GM18526 (cell line): ENCODE results near the gene GLB1L.

Experiments used
- POLR2A ChIP-seq: IDR thresholded peaks from 3 replicates; pipeline ENCODE4 v1.6.1; 2011; ENCODE audit not compliant: insufficient read length; ENCODE audit errors: extremely low read depth

The GLB1L gene

GRCh38 chr2:219249203-219249980 lies 4.1 kb upstream of the GLB1L start:
- peak; percentile 58 for TF ChIP-seq POLR2A

DNA sequence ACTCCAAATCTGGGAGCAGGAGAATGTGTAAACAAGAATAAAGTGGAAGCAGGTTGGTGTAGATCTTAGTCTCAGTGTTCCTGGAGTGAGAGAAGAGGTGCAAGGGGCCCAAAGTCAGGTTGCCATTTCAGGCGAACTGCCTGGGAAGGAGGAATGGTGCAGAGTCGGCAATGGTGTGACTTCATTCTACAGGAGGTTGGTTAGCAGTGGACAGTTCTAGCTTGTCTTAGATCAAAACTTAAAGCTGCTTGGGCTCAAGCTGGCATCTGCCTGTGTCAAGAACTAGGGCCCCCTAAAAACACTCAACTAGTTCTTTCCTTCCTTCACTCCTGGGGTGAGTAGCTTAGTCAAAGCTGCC lies 3.6 kb upstream of the GLB1L start:
- TF ChIP-seq POLR2A: no peak

DNA sequence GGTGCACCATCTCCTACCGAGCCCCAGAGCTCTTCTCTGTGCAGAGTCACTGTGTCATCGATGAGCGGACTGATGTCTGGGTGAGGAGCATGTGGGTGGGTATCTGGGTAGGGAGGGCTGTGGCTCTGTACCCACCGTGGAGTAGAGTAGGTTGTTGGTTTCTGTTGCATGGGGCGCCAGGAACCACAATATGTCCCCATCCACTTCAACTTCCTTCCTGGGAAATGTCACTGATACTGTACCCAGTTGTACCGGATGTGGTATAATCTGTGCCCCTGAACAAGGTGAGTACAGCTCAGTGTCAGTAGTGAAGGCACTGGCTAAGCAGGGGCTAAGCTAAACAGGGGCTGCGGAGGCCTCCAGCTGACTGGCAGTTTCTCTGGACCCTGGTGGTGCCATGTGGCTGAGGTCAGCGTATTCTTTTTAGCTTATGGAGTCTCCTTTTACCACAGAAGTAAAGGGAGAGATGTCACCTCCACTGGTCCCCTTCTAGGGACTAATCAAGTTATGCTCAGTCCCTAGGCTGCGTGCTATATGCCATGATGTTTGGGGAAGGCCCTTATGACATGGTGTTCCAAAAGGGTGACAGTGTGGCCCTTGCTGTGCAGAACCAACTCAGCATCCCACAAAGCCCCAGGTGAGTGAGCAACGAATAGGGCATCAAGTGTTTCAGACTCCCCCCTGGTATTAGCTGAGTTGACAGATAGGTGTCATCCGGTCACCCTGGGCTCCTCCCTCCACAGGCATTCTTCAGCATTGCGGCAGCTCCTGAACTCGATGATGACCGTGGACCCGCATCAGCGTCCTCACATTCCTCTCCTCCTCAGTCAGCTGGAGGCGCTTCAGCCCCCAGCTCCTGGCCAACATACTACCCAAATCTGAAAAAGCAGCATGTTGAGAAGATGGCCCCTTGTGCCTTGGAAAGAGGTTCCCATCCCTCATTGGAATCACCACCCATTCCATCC lies 2.7 kb upstream of the GLB1L start:
- peak; percentile 24 for TF ChIP-seq POLR2A

GRCh38 chr2:219246559-219246958 lies 1.3 kb upstream of the GLB1L start:
- TF ChIP-seq POLR2A: no peak

- no peak for TF ChIP-seq POLR2A
These were observed 621 bp upstream of the GLB1L start for GRCh38 chr2:219245899-219246230.

GRCh38 chr2:219244789-219245147 lies 476 bp downstream of the GLB1L start:
- TF ChIP-seq POLR2A: no peak

DNA sequence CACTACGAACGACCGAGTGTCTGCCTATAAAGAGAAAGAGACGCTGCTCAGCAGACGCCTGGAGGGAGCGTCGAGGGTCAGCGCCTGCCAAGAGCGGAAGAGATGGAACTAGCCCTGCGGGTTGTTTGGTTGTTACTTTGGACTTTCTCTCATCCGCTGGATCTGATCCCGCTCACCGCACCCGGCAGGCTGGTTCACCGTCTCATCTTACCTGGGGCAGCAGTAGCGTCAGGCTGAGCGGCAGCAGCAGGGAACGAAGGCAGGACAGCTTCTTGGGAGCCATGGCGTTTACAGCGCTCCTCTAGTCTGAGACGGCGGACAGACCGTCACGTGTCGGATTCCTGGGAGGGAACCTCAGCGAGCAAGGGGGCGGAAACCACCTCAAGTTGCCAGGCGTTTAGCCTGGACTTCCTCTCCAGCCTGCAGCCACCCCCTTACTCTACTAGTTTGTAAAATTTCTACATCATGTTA lies 1.9 kb downstream of the GLB1L start:
- no peak for TF ChIP-seq POLR2A

DNA sequence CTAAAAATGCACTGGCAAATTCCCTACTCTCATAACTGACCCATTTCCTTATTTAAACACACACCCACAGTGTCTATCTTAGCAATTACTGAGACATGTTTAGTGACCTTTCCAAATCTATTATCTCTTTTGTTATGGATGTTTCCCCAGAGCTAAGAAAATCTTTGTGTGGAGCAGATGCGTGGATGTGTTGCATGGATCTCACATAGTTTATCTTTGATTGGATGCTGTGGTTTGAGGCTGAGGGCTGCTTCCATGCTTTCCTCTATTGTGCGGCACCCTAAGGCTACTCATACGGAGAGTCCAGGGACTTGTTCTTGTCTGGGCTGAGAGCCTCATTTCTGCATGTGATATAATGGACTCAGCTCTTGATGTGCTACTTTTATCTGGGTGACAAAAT lies 10.9 kb downstream of the GLB1L start:
- no peak for TF ChIP-seq POLR2A

DNA sequence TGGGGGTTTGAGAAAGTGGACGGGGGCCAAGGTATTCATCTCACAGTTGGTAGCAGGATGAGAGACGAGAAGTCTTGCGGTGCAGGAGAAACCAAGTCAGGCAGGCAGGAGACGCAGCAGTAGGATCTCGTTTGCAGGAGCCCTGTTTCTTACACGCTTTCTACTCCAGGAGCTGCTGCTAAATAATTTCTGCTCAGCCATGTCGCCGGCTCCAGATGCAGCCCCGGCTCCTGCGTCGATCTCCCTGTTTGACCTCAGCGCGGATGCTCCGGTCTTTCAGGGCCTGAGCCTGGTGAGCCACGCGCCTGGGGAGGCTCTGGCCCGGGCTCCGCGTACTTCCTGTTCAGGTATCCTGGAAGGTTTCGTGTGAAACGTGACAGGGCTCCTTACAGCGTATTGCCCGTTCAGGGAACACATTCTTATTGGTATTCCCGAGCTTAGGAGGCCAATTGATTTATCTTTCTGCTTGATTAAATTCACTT lies 15.1 kb downstream of the GLB1L start:
- TF ChIP-seq POLR2A: peak; percentile 11

GRCh38 chr2:219229305-219230058 lies 15.8 kb downstream of the GLB1L start, which contains the start of the genes ANKZF1 and ATG9A:
Gene ANKZF1, plus strand, starts transcription at chr2:219229806. Its CDS starts 452 bp downstream, at chr2:219230258.
Gene ATG9A, minus strand, starts transcription at chr2:219229636. Its CDS starts 1,612 bp downstream, at chr2:219228024.
- TF ChIP-seq POLR2A: peak; percentile 61

- TF ChIP-seq POLR2A: no peak
These were observed 16.3 kb downstream of the GLB1L start for GRCh38 chr2:219228911-219229304.

DNA sequence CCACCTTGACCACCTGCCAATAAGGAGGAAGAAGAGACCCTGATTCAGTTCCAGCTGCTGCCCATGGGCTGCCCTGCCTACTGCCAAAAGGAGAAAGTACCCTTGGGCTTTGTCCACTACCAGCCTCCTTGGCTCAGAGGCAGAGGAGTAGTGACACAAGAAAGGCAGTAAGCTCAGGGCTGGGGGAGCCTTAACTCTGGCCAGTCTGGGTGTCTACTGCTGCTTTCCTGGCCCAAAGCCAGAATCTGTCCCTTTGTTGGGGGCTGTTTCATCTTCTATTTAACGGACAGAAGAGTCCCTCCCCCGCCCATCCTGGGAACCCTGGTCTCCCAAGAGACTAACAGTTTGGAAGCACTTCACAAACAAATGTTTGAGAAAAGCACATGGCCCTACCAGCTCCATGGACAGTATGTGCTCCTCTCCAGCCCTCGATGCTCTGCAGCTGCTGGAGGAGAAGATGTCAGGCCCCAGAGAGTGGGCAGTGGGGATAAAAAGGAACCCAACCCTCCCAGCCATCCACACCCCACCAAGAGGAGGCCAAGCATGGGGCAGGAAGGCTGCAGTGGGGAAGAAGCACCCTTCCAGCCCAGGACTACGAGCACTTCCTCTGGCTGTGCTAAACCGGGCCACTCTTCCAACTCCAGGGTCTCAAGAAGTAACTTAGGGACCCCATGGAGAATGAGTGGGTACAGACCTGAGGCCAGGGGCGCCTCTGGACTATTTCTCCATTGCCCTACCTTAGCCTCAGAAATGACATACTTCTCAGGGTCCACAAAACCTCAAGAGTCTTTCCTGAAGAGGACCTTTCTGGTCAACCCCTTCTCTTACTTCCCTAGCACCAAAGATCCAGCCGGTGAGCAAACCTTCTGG lies 17.0 kb downstream of the GLB1L start:
- no peak for TF ChIP-seq POLR2A

- no peak for TF ChIP-seq POLR2A
These were observed 19.9 kb downstream of the GLB1L start for GRCh38 chr2:219225350-219225749.
